Dedifferentiated amniotic fluid mesenchymal stem cell (primary cell): Measurements from ENCODE around the gene KBTBD4.
"Not testable (repeated sequence)": the region's sequence is repeated elsewhere in the genome, so short reads cannot be mapped to it uniquely, and the experiment has no call there.

ENCODE experiments used
- DNase-seq: peaks from one replicate; pipeline ENCODE4 v3.0.0-alpha.2; 2016; ENCODE audit errors: extremely low spot score

Gene KBTBD4

GRCh38 chr11:47560426-47560825 lies 18.3 kb downstream of the KBTBD4 start:
- peak; percentile 64 for DNase-seq

- DNase-seq, result no peak
These were observed 20.1 kb downstream of the KBTBD4 start for GRCh38 chr11:47558695-47559094.

GRCh38 chr11:47557004-47557403 lies 21.8 kb downstream of the KBTBD4 start:
- not testable (repeated sequence) for DNase-seq

GRCh38 chr11:47553406-47553743 lies 25.4 kb downstream of the KBTBD4 start:
- DNase-seq, result no peak

- peak; percentile 87 for DNase-seq
These were observed 26.0 kb downstream of the KBTBD4 start, which contains the start of gene CELF1 for GRCh38 chr11:47552566-47553405. TSS of gene CELF1 (minus strand) at chr11:47553132. CDS start at chr11:47499523, 53,609 bp downstream.

- peak; percentile 40 for DNase-seq
These were observed 26.7 kb downstream of the KBTBD4 start for GRCh38 chr11:47552056-47552565.

GRCh38 chr11:47551086-47551485 lies 27.7 kb downstream of the KBTBD4 start:
- DNase-seq, result peak; percentile 28

- no peak for DNase-seq
These were observed 28.3 kb downstream of the KBTBD4 start for GRCh38 chr11:47550288-47551047.

GRCh38 chr11:47546274-47546673 lies 32.5 kb downstream of the KBTBD4 start:
- DNase-seq, result not testable (repeated sequence)

GRCh38 chr11:47545298-47545697 lies 33.5 kb downstream of the KBTBD4 start:
- DNase-seq, result no peak

- no peak for DNase-seq
These were observed 37.7 kb downstream of the KBTBD4 start for GRCh38 chr11:47541070-47541469.

GRCh38 chr11:47539681-47540039 lies 39.1 kb downstream of the KBTBD4 start:
- no peak for DNase-seq

- DNase-seq, result no peak
These were observed 39.8 kb downstream of the KBTBD4 start for GRCh38 chr11:47538741-47539565.

GRCh38 chr11:47536915-47537314 lies 41.9 kb downstream of the KBTBD4 start:
- DNase-seq, result no peak

GRCh38 chr11:47534704-47535251 lies 44.0 kb downstream of the KBTBD4 start:
- no peak for DNase-seq

GRCh38 chr11:47533690-47534151 lies 45.0 kb downstream of the KBTBD4 start:
- DNase-seq, result peak; percentile 74

GRCh38 chr11:47532597-47533213 lies 46.1 kb downstream of the KBTBD4 start:
- DNase-seq, result no peak

- no peak for DNase-seq
These were observed 47.1 kb downstream of the KBTBD4 start for GRCh38 chr11:47531666-47532065.

GRCh38 chr11:47530721-47531120 lies 48.0 kb downstream of the KBTBD4 start:
- DNase-seq, result not testable (repeated sequence)

GRCh38 chr11:47529951-47530350 lies 48.8 kb downstream of the KBTBD4 start:
- no peak for DNase-seq

GRCh38 chr11:47527186-47527585 lies 51.6 kb downstream of the KBTBD4 start:
- DNase-seq, result no peak
